Measurements from ENCODE around the gene DIP2C.

GRCh38 chr10:385571-386300 is 303.7 kb downstream of the DIP2C start:
- no peak for TF ChIP-seq CTCF (IDR thresholded peaks at IDR 0.05)
- TF ChIP-seq POLR2AphosphoS5 (IDR thresholded peaks at IDR 0.05) = no peak

Measured in stomach (tissue), 4 donors.